ENCODE results near the gene RTCA.

The RTCA gene

DNA sequence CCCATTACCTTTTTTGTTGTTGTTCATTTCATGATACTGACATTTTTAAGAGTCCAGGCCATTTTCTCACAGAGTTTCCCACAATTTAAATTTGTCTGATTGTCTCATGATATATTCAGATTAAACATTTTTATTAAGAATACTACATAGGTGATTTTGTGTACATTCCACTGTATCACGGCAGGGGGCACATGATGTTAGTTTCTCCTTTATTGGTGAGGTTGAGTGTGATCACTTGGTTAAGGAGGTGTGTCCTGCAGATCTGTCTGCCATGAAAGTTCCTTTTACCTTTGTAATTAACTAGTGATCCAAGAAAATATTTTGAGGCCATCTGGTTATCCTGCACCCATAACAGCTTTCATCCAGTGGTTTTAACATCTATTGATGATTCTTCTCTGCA, 11.8 kb downstream of the RTCA start:
- peaks cover 6% of the 10 kb centered on the region for H3K36me3 ChIP-seq (ENCODE audit: control insufficient read depth, insufficient read depth, low read length)
- DNase-seq (ENCODE audit: extremely low read depth, insufficient read length): no peak
- TF ChIP-seq, protein P1, sequence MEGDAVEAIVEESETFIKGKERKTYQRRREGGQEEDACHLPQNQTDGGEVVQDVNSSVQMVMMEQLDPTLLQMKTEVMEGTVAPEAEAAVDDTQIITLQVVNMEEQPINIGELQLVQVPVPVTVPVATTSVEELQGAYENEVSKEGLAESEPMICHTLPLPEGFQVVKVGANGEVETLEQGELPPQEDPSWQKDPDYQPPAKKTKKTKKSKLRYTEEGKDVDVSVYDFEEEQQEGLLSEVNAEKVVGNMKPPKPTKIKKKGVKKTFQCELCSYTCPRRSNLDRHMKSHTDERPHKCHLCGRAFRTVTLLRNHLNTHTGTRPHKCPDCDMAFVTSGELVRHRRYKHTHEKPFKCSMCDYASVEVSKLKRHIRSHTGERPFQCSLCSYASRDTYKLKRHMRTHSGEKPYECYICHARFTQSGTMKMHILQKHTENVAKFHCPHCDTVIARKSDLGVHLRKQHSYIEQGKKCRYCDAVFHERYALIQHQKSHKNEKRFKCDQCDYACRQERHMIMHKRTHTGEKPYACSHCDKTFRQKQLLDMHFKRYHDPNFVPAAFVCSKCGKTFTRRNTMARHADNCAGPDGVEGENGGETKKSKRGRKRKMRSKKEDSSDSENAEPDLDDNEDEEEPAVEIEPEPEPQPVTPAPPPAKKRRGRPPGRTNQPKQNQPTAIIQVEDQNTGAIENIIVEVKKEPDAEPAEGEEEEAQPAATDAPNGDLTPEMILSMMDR (IDR thresholded peaks at IDR 0.05; ENCODE audit: insufficient read depth, low read length, poor library complexity, severe bottlenecking): no peak

DNA sequence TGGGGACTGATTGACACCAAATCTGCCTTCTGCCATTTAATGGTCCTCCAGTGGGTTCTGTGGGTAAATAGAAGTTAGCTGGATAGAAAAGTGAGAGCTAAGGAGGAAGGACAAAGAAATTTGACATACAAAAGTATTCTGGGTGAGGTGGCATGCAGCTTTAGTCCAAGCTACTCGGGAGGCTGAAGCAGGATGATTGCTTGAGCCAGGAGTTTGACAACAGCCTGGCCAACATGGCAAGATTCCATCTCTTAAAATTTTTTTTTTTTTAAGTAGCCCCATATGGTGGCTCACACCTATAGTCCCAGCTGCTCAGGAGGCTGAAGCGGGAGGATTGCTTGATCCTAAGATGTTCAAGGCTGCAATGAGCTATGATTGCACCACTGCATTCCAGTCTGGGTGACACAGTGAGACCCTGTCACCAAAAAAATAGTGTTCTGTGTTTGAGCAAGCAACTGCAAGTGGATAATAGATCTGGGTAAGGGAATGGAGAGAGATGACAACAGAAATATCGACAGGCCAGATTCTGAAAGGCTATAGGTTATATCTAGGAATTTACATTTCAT, 13.4 kb downstream of the RTCA start:
- H3K4me3 ChIP-seq (replicated peaks; ENCODE audit: low read depth, low read length): no peak overlapping the region
- DNase-seq (ENCODE audit: extremely low read depth, insufficient read length): no peak
- peaks cover 3% of the 10 kb centered on the region for H3K36me3 ChIP-seq (ENCODE audit: control insufficient read depth, insufficient read depth, low read length)
- TF ChIP-seq, protein P1 (IDR thresholded peaks at IDR 0.05; ENCODE audit: insufficient read depth, low read length, poor library complexity, severe bottlenecking): no peak
- H3K27me3 ChIP-seq (replicated peaks; ENCODE audit: control insufficient read depth, insufficient read depth, low read length): no peaks in the 10 kb centered on the region

More for the DNA sequence above, 11.8 kb downstream of the RTCA start:
- Histone ChIP-seq H3K4me3 (replicated peaks; ENCODE audit: low read depth, low read length) (no peak overlapping the region), H3K27me3 (replicated peaks; ENCODE audit: control insufficient read depth, insufficient read depth, low read length) (no peaks in the 10 kb centered on the region)

DNA sequence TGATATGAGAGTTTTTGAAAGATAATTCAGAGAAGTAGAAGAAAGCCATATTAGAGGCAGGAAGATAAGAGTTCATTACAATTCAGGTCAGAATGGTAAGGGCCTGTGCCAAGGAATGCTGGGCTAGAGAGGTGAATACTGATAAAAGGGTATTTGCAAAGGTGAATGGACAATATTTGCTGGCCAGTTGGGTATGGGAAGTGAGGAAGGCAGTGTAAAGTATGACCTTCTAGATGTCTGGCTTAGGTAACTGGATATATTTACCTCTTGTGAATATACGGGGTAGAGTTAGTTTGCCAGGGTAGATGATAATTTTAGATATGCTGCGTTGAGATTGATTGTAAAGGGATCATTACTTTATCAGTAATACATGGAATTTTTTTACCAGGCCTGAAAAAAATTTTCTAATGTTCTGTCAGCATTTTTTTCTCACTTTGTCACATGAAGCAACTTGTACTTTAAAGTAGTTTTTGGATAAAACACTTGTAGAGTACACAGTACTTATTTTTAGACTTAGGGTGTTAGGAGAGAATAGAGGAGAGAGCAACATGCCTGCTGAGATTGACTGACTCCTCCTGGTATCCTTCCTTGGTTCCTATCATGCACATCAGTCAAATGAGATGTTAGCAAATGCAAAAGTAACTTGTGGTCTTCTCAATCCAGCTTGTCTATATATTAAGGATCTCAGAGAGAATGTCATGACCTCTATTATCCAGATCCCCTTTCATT, 14.1 kb downstream of the RTCA start:
- Histone ChIP-seq H3K27me3 (replicated peaks; ENCODE audit: control insufficient read depth, insufficient read depth, low read length) (no peaks in the 10 kb centered on the region), H3K4me3 (replicated peaks; ENCODE audit: low read depth, low read length) (no peak overlapping the region), H3K36me3 (ENCODE audit: control insufficient read depth, insufficient read depth, low read length) (peaks cover 3% of the 10 kb centered on the region)
- TF ChIP-seq, protein P1 (IDR thresholded peaks at IDR 0.05; ENCODE audit: insufficient read depth, low read length, poor library complexity, severe bottlenecking): no peak
- DNase-seq (ENCODE audit: extremely low read depth, insufficient read length): no peak

GRCh38 chr1:100284591-100284990, 18.6 kb downstream of the RTCA start:
- TF ChIP-seq, protein P1 (IDR thresholded peaks at IDR 0.05; ENCODE audit: insufficient read depth, low read length, poor library complexity, severe bottlenecking): no peak
- no peak for DNase-seq (ENCODE audit: extremely low read depth, insufficient read length)
- H3K4me3 ChIP-seq (replicated peaks; ENCODE audit: low read depth, low read length): no peak overlapping the region
- H3K36me3 ChIP-seq (ENCODE audit: control insufficient read depth, insufficient read depth, low read length): peaks cover 6% of the 10 kb centered on the region
- H3K27me3 ChIP-seq (replicated peaks; ENCODE audit: control insufficient read depth, insufficient read depth, low read length): no peaks in the 10 kb centered on the region

DNA sequence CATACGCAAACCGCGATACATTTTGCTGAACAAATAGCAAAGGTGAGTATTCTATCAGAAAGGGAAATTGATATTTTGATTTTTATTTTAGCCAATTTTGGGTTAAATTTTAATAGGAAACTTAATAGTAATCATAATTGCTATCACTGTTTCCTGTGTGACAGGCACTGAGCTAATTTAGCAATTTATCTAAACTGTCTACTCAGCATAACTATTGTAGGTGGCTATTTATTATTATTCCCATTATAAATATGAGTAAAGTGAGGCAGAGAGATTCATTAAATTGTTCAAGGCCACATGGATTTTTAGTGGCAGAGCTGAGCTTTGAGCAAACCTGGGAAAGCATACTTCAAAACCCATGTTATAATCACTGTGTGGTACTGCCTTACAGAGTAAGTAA, 21.1 kb downstream of the RTCA start:
- Histone ChIP-seq H3K27me3 (replicated peaks; ENCODE audit: control insufficient read depth, insufficient read depth, low read length) (no peaks in the 10 kb centered on the region), H3K36me3 (ENCODE audit: control insufficient read depth, insufficient read depth, low read length) (peaks cover 8% of the 10 kb centered on the region), H3K4me3 (replicated peaks; ENCODE audit: low read depth, low read length) (no peak overlapping the region)
- TF ChIP-seq, protein P1 (IDR thresholded peaks at IDR 0.05; ENCODE audit: insufficient read depth, low read length, poor library complexity, severe bottlenecking): no peak
- no peak for DNase-seq (ENCODE audit: extremely low read depth, insufficient read length)
